Measurements from ENCODE around the gene SVIL.

GRCh38 chr10:29620112-29620690 is 14.6 kb downstream of the SVIL start:
- no peak for TF ChIP-seq POLR2A (IDR thresholded peaks at IDR 0.05; ENCODE audit: low read length)
- no peak for TF ChIP-seq GATA1 (IDR thresholded peaks at IDR 0.05; ENCODE audit: low read depth, low read length)

All from erythroblast (primary cell).